Parathyroid adenoma (tissue), 2 donors: ENCODE data around the gene DCT.

Source experiments
- H2AFZ ChIP-seq: fragments of 300-600 bp; sonication (generic); one replicate; pipeline ENCODE4 v1.7.0; 2017; ENCODE audit warnings: antibody characterized with exemption, mild to moderate bottlenecking
- H3K27ac ChIP-seq: fragments of 300-600 bp; sonication (generic); one replicate; pipeline ENCODE4 v1.7.0; 2017
- H3K27me3 ChIP-seq: fragments of 300-600 bp; sonication (generic); one replicate; pipeline ENCODE4 v1.7.0; 2017; ENCODE audit warnings: low read length; ENCODE audit not compliant: control insufficient read depth, insufficient read depth
- H3K36me3 ChIP-seq: fragments of 300-600 bp; sonication (generic); one replicate; pipeline ENCODE4 v1.7.0; 2017; ENCODE audit warnings: low read length; ENCODE audit not compliant: control insufficient read depth, insufficient read depth
- H3K4me1 ChIP-seq: fragments of 300-600 bp; sonication (generic); one replicate; pipeline ENCODE4 v1.7.0; 2017; ENCODE audit warnings: control low read depth
- H3K4me2 ChIP-seq: fragments of 300-600 bp; sonication (generic); one replicate; pipeline ENCODE4 v1.7.0; 2017; ENCODE audit warnings: low read length
- H3K4me3 ChIP-seq: fragments of 300-600 bp; sonication (generic); one replicate; pipeline ENCODE4 v1.7.0; 2017; ENCODE audit warnings: low read depth, low read length
- H3K79me2 ChIP-seq: fragments of 300-600 bp; sonication (generic); one replicate; pipeline ENCODE4 v1.7.0; 2017; ENCODE audit warnings: control low read depth
- H3K9ac ChIP-seq: fragments of 300-600 bp; sonication (generic); one replicate; pipeline ENCODE4 v1.7.0; 2017; ENCODE audit warnings: mild to moderate bottlenecking
- H3K9me3 ChIP-seq: fragments of 300-600 bp; sonication (generic); one replicate; pipeline ENCODE4 v1.7.0; 2017; ENCODE audit warnings: low read length; ENCODE audit not compliant: control insufficient read depth
- CTCF ChIP-seq: fragments of 300-600 bp; sonication (generic); IDR thresholded peaks from one replicate; pipeline ENCODE4 v1.7.0; 2017; ENCODE audit warnings: antibody characterized with exemption, mild to moderate bottlenecking
- donor health status: primary hyperparathyroidism.

DCT gene

GRCh38 chr13:94390881-94391280, 88.6 kb downstream of the DCT start:
- no peaks in the 10 kb centered on the region for H3K4me1 ChIP-seq
- no peak overlapping the region for H3K9ac ChIP-seq
- no peaks in the 10 kb centered on the region for H3K9me3 ChIP-seq
- TF ChIP-seq CTCF, result no peak
- no peaks in the 10 kb centered on the region for H3K79me2 ChIP-seq
- H3K27ac ChIP-seq, result no peak overlapping the region
- H3K27me3 ChIP-seq, result no peaks in the 10 kb centered on the region
- no peak overlapping the region for H3K4me2 ChIP-seq
- no peak overlapping the region for H3K4me3 ChIP-seq
- no peaks in the 10 kb centered on the region for H3K36me3 ChIP-seq
- H2AFZ ChIP-seq, result no peak overlapping the region

GRCh38 chr13:94389604-94390351, 89.7 kb downstream of the DCT start:
- no peaks in the 10 kb centered on the region for H3K4me1 ChIP-seq
- no peak overlapping the region for H2AFZ ChIP-seq
- no peaks in the 10 kb centered on the region for H3K27me3 ChIP-seq
- no peak overlapping the region for H3K4me2 ChIP-seq
- no peaks in the 10 kb centered on the region for H3K79me2 ChIP-seq
- TF ChIP-seq CTCF, result no peak
- H3K4me3 ChIP-seq, result no peak overlapping the region
- H3K27ac ChIP-seq, result no peak overlapping the region
- H3K36me3 ChIP-seq, result no peaks in the 10 kb centered on the region
- H3K9me3 ChIP-seq, result no peaks in the 10 kb centered on the region
- H3K9ac ChIP-seq, result no peak overlapping the region

GRCh38 chr13:94387047-94387446, 92.4 kb downstream of the DCT start:
- Histone ChIP-seq H3K27ac (no peak overlapping the region), H3K27me3 (no peaks in the 10 kb centered on the region), H3K79me2 (no peaks in the 10 kb centered on the region), H3K4me3 (no peak overlapping the region), H3K9ac (no peak overlapping the region), H3K4me2 (no peak overlapping the region), H2AFZ (no peak overlapping the region), H3K4me1 (no peaks in the 10 kb centered on the region), H3K36me3 (no peaks in the 10 kb centered on the region), H3K9me3 (no peaks in the 10 kb centered on the region)
- no peak for TF ChIP-seq CTCF
